NAMALWA (cell line): Measurements from ENCODE around the gene OOEP.
"Not testable (repeated sequence)": the region's sequence is repeated elsewhere in the genome, so short reads cannot be mapped to it uniquely, and the experiment has no call there.

Experiments
- DNase-seq: peaks from one replicate; pipeline ENCODE4 v3.0.0-alpha.2; 2015; ENCODE audit warnings: low spot score

The OOEP gene

DNA sequence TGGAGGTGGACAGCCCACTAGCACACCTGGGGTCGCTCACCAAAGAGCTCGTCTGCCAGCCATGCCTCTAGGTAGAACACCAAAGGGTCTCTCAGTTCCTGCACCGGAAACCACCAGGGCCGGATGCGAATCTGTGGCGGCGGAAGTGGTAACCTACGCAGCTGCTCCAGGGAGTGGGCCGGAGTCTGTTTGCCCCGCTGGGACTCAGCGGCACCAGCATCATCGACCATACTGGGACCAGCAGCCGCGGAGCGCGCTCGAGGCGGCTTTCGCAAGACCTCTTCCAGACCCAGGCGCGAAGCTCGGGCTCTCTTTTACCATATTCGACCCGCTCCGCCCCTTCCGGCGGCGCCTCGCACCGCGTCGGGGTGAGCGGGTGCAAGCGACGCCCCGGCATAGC, at the start of gene OOEP:
OOEP (minus strand) TSS at position 335 of the 400 bp plus-strand sequence; CDS start at position 230, 105 bp downstream.
- DNase-seq, result no peak

DNA sequence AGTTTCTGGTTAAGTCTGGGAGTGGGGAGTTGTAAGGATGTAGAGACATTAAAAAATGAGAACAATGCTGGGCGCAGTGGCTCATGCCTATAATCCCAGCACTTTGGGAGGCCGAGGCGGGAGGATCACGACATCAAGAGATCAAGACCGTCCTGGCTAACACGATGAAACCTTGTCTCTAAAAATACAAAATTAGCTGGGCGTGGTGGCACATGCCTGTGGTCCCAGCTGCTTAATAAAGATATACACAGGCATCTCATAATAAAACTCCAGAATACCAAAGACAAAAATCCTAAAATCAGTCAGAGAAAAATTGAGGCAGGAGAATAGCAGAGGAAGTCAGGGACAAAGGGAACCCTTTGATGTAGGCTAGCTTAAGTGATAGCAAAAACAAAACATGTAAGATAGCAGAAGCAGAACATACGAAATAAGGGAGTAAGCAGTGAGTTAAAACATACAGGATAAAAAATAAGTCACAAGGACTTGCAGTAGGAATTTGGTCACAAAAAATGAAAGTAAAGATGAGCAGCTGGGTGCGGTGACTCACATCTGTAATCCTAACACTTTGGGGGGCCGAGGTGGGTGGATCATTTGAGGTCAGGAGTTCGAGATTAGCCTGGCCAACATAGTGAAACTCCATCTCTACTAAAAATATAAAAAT, 48.5 kb upstream of the OOEP start:
- DNase-seq, result no peak

DNA sequence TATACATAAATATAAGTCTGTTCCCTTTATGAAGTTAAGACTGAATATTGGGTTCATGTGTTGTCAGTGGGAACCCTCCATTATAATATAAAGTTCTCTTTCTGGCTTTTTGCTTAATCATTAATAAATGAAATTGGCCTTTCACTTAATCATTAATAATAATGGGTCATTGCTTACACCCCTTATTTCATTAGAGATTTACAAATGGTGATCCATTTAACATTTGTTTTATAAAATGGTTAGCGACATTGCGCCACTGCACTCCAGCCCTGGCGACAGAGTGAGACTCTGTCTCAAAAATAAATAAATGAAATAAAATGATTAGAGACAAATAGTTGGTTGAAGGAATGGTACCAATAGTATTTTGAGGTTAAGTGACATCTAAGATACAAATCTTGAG, 43.4 kb upstream of the OOEP start:
- no peak for DNase-seq

DNA sequence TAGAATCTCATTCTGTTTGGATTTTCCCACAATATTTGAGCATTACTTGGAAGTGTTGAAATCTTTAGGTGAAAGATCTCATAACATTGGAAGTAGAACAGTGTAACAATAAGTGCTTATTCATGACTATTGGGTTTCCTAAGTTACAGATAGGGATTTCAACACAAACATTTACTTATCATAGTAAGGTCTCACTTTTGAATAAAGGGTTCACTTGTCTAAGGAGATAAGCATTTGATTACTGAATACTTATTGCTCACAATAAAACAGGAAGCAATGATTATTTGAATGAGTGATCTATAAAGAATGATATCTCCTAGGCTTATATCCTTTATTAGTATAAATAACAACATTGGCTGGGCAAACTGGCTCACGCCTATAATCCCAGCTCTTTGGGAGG, 39.7 kb upstream of the OOEP start:
- no peak for DNase-seq

DNA sequence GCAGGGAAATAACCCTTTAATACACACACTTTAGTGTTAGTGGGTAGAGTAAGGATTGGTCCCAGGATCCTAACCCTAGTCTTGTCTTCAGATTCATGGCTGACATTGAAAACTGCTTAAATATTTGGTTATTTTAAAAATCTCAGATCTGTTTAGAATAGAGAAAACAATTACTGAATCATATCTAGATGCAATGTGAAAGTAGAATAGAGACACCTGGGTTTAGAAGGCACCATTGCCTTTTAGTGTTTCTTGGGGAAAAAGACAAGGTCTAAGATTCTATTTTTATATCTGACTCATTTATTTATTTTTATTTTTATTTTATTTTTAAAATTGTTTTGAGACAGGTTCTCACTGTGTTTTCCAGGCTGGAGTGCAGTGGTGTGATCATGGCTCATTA, 31.0 kb upstream of the OOEP start:
- DNase-seq, result no peak

DNA sequence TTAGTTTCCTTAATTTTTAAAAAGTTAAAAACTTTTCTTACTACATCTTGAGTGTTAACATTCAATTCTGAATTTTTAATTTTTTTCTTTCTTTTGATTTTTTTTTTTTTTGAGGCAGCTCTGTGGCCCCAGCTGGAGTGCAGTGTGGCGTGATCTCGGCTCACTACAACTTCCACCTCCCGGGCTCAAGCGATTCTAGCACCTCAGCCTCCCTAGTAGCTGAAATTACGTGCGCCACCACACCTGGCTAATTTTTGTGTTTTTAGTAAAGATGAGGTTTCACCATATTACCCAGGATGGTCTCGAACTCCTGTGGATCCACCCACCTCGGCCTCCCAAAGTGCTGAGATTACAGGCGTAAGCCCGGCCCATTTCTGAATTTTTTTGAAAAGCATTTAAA, 26.2 kb upstream of the OOEP start:
- DNase-seq, result no peak

DNA sequence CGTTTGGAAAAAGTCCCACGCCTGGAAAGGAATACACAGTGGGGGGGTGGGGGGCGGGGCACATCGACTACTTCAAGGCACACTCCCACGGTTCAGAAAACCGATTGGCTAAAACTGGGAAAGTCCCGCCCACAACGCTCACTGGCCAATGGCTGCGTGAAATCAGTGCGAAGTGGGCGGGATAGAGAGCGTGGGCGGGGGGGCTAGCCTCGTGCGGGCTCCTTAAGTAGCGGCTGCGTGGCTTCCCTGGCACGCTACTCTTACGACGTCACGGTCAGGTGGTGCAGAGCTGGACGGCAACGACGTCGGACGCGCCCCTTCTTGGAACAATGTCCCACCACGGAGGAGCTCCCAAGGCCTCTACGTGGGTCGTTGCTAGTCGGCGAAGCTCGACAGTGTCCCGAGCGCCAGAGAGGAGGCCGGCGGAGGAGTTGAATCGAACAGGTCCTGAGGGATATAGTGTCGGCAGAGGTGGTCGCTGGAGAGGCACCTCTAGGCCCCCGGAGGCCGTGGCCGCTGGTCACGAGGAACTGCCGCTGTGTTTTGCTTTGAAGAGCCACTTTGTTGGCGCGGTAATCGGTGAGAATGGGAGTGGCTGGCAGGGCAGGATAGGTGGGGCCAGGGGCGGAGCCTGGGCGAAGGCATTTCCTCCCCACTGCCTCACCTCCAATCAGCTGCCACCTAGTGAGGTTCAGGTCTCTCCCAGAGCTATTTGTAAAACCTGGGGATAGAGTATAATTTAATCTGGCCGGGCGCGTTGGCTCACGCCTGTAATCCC, 25.1 kb upstream of the OOEP start, which contains the start of gene DDX43:
DDX43 (plus strand) TSS at position 252 of the 778 bp plus-strand sequence; CDS start at position 330, 78 bp downstream.
- no peak for DNase-seq

DNA sequence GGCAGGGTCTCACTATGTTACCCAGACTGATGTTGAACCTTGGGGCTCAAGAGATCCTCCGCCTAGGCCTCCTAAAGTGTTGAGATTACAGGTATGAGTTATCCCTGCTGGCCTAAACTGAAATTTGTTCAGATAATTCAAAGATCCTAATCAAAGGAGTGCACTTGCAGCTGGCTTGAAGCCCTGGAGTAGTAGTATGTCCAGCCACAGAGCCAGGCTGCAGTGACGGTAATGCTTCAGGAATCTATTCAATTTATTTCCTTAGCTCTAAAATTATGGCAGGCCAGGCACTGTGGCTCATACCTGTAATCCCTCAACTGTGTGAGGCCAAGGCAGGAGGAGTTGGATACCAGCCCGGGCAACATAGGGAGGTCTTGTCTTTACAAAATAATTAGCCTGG, 23.6 kb upstream of the OOEP start:
- DNase-seq, result no peak

DNA sequence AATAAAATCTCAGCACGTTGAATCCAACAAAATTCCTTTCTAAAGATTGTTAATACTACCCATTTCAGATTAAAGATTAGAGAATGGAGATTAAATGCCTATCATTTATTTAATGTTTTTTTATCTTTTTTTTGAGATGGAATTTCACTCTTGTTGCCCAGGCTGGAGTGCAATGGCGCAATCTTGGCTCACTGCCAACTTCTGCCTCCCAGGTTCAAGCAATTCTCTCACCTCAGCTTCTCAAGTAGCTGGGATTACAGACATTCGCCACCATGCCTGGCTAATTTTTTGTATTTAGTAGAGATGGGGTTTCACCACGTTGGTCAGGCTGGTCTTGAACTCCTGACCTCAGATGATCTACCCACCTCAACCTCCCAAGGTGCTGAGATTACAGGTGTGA, 22.5 kb upstream of the OOEP start:
- DNase-seq, result not testable (repeated sequence)

DNA sequence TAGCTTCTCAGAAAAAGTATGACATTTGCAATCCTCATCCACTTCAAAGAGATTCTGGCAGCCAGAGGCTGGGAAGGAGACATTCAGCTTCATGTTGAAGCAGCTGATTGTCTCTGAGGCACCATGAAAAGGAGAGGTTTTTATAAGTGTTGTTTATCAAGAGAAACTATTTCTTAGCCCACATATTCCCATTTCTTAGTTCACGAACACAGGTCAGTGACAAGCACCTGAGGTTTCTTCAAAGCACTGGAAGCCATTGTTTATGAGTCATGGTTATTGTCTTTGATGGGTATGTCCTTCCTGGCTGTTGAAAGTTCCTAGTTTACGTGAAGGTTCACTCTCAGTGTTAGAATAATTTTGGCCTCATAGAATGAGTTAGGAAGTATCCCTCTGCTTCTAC, 22.0 kb upstream of the OOEP start:
- no peak for DNase-seq

DNA sequence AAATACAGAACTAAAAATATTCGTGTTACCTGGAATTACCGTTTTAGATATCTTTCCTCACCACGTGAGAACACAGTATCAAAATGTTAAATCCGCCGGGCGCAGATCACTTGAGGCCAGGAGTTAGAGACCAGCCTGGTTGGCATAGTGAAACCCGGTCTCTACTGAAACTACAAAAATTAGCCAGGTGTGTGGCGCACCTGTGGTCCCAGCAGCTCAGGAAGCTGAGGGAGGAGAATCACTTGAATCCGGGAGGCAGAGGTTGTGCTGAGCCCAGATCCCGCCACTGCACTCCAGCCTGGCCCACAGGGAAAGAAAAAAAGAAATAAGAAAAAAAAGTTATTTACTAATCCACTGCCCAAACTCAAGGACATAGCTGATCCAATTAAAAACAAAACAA, 20.2 kb upstream of the OOEP start:
- no peak for DNase-seq

DNA sequence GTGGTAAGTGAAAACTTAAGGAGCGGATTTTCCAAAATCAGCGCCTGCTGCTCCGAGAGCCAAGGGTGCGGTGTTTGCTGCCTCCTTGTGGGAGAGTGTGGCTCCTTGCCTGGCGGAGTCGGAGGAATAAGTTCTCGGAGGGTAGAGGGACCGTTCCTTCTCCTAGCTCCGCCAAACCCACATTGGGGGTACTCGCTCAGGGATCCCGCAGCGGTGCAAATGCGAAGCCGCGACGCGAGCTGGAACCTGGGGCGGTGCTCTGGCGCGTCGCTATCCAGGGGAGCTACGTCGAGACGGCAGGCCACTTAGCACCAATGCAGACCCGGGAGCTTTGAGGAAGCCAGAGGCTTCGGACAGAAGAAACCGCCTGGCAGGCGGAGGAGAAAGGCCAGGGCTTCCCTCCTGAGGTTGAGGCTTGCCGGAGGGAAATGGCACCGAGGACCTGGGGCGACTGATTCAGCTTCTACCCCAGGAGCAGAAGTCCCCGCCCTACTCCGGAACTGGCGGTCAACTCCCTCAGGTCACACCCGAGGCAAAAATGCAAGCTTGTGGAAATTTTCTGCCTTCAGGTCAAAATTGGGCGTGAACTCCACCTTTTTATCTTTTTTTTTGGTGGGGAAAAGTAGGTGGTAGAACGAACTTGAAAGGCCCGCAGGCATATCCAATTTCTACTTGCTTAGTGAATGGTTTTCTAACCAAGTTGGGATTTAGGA, 19.3 kb upstream of the OOEP start:
- no peak for DNase-seq

DNA sequence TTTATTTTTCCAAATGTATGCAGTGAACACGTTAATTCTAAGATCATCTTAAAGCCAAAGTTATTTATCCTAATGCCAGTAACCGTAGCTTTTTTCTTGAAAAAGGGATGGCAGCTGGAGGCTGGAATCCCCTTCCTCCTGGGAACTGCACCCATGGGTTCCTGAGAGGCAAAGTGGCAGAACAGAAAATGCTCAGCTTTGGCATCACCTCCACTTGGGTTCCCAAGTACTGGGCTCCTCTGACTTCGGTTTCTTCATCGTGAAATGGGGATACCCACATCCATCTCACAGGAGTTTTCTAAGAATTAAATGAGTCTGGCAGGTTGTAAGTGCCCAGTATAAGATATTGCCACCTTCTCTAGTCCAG, 18.7 kb upstream of the OOEP start:
- no peak for DNase-seq

DNA sequence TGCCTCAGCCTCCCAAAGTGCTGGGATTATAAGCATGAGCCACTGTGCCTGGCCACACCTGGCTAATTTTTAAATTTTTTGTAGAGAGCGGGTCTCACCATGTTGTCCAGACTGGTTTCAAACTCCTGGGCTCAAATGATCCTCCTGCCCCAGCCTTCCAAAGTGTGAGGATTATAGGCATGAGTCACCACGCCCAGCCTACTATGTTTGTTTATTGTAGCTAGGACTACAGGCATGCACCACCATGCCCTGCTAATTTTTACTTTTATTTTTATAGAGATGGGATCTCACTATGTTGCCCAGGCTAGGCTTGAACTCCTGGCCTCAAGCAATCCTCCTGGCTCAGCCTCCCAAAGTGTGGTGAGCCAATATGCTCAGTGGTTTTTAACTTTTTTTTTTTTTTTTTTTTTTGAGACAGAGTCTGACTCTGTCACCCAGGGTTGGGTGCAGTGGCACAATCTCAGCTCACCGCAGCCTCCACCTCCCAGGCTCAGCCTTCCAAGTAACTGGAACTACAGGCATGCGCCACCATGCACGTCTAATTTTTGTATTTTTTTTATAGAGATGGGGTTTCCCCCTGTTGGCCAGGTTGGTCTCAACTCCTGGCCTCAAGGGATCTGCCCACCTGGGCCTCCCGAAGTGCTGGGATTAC, 12.9 kb upstream of the OOEP start:
- no peak for DNase-seq

DNA sequence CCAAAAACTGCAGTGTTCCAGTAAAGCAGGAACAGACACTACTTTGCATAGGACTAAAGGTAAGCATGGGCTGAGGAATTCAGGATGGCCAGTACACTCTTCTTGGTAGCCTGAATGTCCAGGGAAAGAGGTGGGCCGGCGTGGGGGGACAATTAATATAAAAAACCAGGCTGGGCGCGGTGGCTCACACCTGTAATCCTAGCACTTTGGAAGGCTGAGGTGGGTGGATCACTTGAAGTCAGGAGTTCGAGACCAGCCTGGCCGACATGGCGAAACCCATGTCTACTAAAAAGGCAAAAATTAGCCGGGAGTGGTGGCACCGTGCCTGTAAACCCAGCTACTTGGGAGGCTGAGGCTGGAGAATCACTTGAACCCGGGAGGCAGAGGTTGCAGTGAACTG, 11.8 kb upstream of the OOEP start:
- not testable (repeated sequence) for DNase-seq

DNA sequence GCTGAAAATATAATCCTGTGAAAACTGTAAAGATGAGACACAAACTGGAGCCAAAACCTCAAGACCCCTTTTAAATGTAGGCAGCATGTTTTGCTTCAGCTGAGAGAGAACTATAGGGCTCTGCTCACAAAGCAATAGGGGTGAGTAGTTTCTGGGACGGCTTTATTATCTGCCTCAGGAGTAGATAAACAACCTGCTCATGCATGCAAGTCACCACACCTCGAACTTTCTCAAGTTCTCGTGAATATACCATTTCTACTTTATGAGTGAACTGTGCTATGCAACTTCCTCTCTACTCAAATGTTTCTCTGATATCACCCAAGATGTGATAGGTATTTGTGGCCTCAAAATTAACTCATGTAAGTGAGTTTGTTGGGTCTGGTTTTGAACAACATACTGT, 7.5 kb upstream of the OOEP start:
- DNase-seq, result no peak

DNA sequence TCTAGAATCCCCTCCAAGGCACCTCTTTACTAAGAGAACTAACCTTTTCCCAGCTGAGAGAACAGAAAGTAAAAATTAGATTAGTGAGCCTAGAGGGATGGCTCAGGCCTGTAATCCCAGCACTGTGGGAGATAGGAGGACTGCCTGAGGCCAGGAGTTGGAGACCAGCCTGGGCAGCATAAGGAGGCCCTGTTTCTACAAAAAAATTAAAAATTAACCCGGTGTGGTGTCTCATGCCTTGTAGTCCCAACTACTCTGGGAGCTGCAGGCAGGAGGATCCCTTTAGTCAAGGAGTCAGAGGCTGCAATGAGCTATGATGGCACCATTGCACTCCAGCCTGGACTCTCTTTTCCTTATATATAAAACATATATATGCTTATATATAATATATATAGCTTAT, 5.5 kb upstream of the OOEP start:
- no peak for DNase-seq

DNA sequence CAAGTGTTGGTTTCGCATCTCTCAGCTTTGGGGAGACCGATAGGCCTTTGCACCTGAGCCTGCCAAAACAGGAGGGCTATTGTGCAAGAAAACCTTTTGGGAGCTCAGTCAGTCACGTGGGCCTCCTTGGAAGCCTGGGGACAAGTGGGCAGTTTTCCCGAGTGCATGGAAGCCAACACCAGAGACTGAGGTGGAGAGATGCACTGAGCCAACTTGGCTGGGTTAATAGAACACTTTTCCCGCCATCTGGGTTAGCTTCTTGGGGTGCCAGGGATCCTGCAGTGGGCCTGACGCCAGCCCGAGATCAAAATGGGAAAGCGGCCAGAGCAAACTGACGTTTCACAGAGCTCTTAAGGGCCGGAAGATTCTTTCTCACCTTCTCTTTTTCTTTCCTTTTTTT, 2.8 kb upstream of the OOEP start:
- no peak for DNase-seq

DNA sequence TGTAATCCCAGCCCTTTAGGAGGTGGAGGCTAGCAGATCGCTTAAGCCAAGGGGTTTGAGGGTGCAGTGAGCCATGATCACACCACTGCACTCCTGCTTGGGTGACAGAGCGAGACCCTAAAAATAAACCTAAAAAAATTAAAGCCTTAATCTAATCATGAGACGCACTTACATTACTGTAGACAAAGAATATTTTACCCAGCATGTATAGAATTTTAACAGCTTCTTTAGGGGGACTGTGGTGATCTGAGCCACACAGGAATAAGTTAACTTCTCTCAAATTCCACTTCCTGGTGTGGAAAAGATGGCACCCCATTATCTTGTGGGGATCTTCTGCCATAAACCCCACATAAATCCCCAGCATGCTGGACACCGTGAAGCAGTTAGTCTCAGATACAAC, 2.3 kb upstream of the OOEP start:
- DNase-seq, result no peak

DNA sequence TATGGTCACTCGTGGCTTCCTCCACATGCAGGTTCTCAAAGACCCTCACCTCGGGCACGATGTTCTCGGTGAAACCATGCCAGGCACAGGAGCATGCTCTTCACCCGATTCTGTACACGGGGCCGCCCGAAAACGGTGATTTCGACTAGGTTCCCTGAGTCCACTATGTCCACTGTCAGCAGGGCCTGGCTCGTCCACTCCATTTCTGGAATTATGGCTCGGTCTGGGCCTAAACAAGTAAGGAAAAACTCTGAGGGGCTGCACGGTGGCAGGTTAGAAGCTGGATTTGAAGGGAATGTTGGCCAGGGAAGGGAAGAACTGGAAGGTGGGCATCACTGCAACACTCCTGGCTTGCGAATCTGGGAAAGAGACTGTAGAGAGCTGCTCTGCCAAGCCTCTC, 540 bp downstream of the OOEP start:
- no peak for DNase-seq

DNA sequence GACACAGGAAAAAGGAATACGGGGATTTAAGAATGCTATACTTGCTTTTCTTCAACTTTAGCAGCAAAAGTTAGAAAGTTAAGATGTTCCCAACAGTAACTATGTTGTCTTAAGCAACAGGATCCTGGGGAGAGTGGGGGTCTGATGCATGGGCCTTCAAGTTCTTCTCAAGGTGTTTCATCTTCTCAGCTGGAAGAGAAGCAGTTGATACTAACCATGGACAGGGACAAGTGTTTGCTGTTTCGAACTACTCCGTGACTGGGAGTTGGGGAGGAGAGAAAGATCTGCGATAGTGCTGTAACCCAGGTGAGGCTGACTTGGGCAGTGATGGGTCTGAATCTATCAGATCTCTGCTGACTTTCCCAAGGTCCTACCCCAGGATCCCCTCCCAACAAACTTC, 1.0 kb downstream of the OOEP start:
- DNase-seq, result no peak

DNA sequence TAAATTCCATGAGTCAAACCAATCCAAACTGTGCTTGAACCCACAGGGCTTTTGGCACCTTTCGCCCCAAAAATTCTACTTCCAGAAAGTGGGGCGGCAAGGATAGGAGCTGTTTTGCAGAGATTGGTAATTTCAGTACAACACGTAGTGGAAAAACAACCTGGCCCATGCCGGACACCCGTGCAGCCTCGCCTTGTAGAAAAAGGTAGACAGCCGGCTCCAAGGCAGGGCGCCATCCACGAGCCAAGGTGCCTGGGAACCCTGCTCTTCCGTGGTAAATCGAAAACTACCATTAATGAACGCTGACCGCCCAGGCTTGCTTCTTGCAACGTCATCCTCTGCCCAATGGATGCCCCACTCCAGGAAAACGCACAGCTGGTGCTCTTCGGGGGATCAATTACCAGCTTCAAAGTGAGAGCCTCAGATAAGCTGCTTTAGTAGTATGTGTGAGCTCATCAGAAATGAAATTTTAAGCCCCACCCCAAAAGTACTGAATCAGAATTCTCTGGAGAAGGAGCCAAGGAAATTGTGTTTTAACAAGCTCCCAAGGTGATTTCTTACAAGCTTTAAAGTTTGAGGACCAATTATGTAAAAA, 1.8 kb downstream of the OOEP start:
- no peak for DNase-seq
